H1 (cell line): ENCODE measurements around the gene SIRT6. TPM values are rescaled to one million over a fixed set of nuclear protein-coding genes. Genes with fewer than 3 reads are reported as not detected.

ENCODE experiments used
- CTCF ChIA-PET: fragments of 300-600 bp; sonication (Branson Sonifier 250); formaldehyde crosslinking; loops from one replicate; lab custom pipeline; 2021; ENCODE audit not compliant: partially characterized antibody; lab: Charles Lee
- POLR2A ChIA-PET: fragments of 300-600 bp; sonication (Branson Sonifier 250); formaldehyde crosslinking; loops from one replicate; lab custom pipeline; 2021; ENCODE audit warnings: inconsistent platforms; ENCODE audit not compliant: partially characterized antibody; lab: Charles Lee
- DNase-seq, 2 experiments: peaks; one replicate each; pipeline versions ENCODE4 v3.0.0 to v3.0.0-alpha.2; 2010 to 2022; ENCODE audit warnings: low spot score in 2 of 2, low read depth in 1 of 2, mixed read lengths in 1 of 2
- FAIRE-seq: peaks from 2 replicates; lab custom pipeline; 2011; peaks lifted over from hg19 to GRCh38; lab: Jason Lieb, UNC
- H2AFZ ChIP-seq: 2 replicates; pipeline ENCODE4 v1.8.1; 2012; ENCODE audit warnings: low read length, inconsistent platforms
- H2AK5ac ChIP-seq: 2 replicates; pipeline ENCODE4 v1.6.1; 2013; ENCODE audit warnings: low read depth, low read length
- H2BK120ac ChIP-seq: replicated peaks from 2 replicates; pipeline ENCODE3; 2013; ENCODE audit warnings: low read depth, low read length, inconsistent platforms
- H2BK12ac ChIP-seq: 2 replicates; pipeline ENCODE4 v1.6.1; 2013; ENCODE audit warnings: low read depth, low read length
- H2BK15ac ChIP-seq: 2 replicates; pipeline ENCODE4 v1.6.1; 2013; ENCODE audit warnings: low read length
- H2BK20ac ChIP-seq: 2 replicates; pipeline ENCODE4 v1.6.1; 2013; ENCODE audit warnings: low read length
- H2BK5ac ChIP-seq: 2 replicates; pipeline ENCODE4 v1.6.1; 2013; ENCODE audit warnings: low read depth, low read length
- H3K14ac ChIP-seq: 2 replicates; pipeline ENCODE4 v1.6.1; 2013; ENCODE audit warnings: inconsistent platforms; ENCODE audit not compliant: insufficient read length
- H3K18ac ChIP-seq: 2 replicates; pipeline ENCODE4 v1.6.1; 2013; ENCODE audit warnings: low read length; ENCODE audit errors: extremely low read depth
- H3K23ac ChIP-seq: 2 replicates; pipeline ENCODE4 v1.6.1; 2013; ENCODE audit warnings: inconsistent platforms; ENCODE audit not compliant: insufficient read length
- H3K23me2 ChIP-seq: 2 replicates; pipeline ENCODE4 v1.6.1; 2013; ENCODE audit warnings: low read depth, low read length
- H3K27ac ChIP-seq: 2 replicates; pipeline ENCODE4 v1.6.1; 2011; ENCODE audit warnings: low read depth, low read length, inconsistent platforms
- H3K27me3 ChIP-seq, 4 experiments: replicated peaks in 1 of 4; 1 replicate in 1 of 4; 2 replicates in 3 of 4; pipeline versions ENCODE4 v1.6.1 to v1.8.1; 2011 to 2013; ENCODE audit warnings: low read length in 3 of 4, mild to moderate bottlenecking in 3 of 4, inconsistent platforms in 2 of 4, mixed read lengths in 2 of 4, moderate library complexity in 1 of 4; ENCODE audit not compliant: control insufficient read depth in 3 of 4, insufficient read depth in 3 of 4; ENCODE audit errors: extremely low read depth in 1 of 4
- H3K36me3 ChIP-seq, 4 experiments: 2 replicates each; pipeline versions ENCODE4 v1.6.1 to v1.8.1; 2011 to 2013; ENCODE audit warnings: mild to moderate bottlenecking in 4 of 4, low read length in 3 of 4, moderate library complexity in 2 of 4, control low read depth in 1 of 4, inconsistent platforms in 1 of 4; ENCODE audit not compliant: insufficient read depth in 4 of 4, control insufficient read depth in 2 of 4
- H3K4ac ChIP-seq: replicated peaks from 2 replicates; pipeline ENCODE3; 2013; ENCODE audit warnings: low read length, low read depth, mixed read lengths, inconsistent platforms; ENCODE audit not compliant: insufficient read length
- H3K4me1 ChIP-seq, 4 experiments: replicated peaks in 1 of 4; 1 replicate in 1 of 4; 2 replicates in 3 of 4; pipeline versions ENCODE4 v1.6.1 to v1.8.1; 2011 to 2013; ENCODE audit warnings: low read length in 3 of 4, inconsistent platforms in 2 of 4, mixed read lengths in 1 of 4; ENCODE audit not compliant: insufficient read depth in 4 of 4, control insufficient read depth in 3 of 4
- H3K4me2 ChIP-seq, 2 experiments: 2 replicates each; pipeline versions ENCODE4 v1.6.1 to v1.8.1; 2011 to 2013; ENCODE audit warnings: low read depth in 2 of 2, low read length in 2 of 2, control low read depth in 1 of 2, inconsistent platforms in 1 of 2, mild to moderate bottlenecking in 1 of 2; ENCODE audit not compliant: insufficient read depth in 1 of 2
- H3K4me3 ChIP-seq, 4 experiments: fragments of 200-600, 300-600 bp in 1 of 4; sonication (generic), shearing (Covaris generic), sonication (Bioruptor Twin) in 1 of 4; 2 replicates each; pipeline versions ENCODE4 v1.5.1 to v1.8.1; 2011 to 2016; ENCODE audit warnings: low read length in 4 of 4, low read depth in 3 of 4, control low read depth in 2 of 4, inconsistent platforms in 2 of 4, mild to moderate bottlenecking in 2 of 4, mixed read lengths in 1 of 4, moderate library complexity in 1 of 4; ENCODE audit not compliant: insufficient read depth in 2 of 4; ENCODE audit errors: extremely low read depth in 1 of 4
- H3K56ac ChIP-seq: replicated peaks from 2 replicates; pipeline ENCODE3; 2013; ENCODE audit warnings: low read depth, mild to moderate bottlenecking, mixed read lengths, low read length, inconsistent platforms; ENCODE audit not compliant: insufficient read length
- H3K79me1 ChIP-seq: 2 replicates; pipeline ENCODE4 v1.6.1; 2013; ENCODE audit warnings: low read depth, low read length, control low read depth
- H3K79me2 ChIP-seq, 2 experiments: 2 replicates each; pipeline versions ENCODE4 v1.6.1 to v1.8.1; 2012 to 2013; ENCODE audit warnings: low read length in 2 of 2, mild to moderate bottlenecking in 2 of 2, inconsistent platforms in 1 of 2; ENCODE audit not compliant: insufficient read depth in 2 of 2, control insufficient read depth in 1 of 2
- H3K9ac ChIP-seq, 4 experiments: replicated peaks in 1 of 4; 1 replicate in 1 of 4; 2 replicates in 3 of 4; pipeline versions ENCODE4 v1.6.1 to v1.8.1; 2011 to 2013; ENCODE audit warnings: low read depth in 3 of 4, low read length in 3 of 4, control low read depth in 2 of 4, mild to moderate bottlenecking in 2 of 4, moderate library complexity in 2 of 4, inconsistent platforms in 1 of 4; ENCODE audit errors: extremely low read depth in 1 of 4
- H3K9me3 ChIP-seq, 2 experiments: 2 replicates each; pipeline versions ENCODE4 v1.6.1 to v1.8.1; 2012 to 2013; ENCODE audit warnings: mild to moderate bottlenecking in 2 of 2, moderate library complexity in 2 of 2, control low read depth in 1 of 2, inconsistent platforms in 1 of 2, low read depth in 1 of 2, low read length in 1 of 2, mixed read lengths in 1 of 2; ENCODE audit not compliant: insufficient read depth in 2 of 2
- H4K20me1 ChIP-seq, 2 experiments: replicated peaks in 1 of 2; 2 replicates each; pipeline versions ENCODE3 to v1.8.1; 2011 to 2013; ENCODE audit warnings: inconsistent platforms in 2 of 2, low read length in 2 of 2, mild to moderate bottlenecking in 1 of 2; ENCODE audit not compliant: insufficient read depth in 2 of 2, control insufficient read depth in 1 of 2
- H4K5ac ChIP-seq: 2 replicates; pipeline ENCODE4 v1.6.1; 2013; ENCODE audit warnings: low read length, low read depth, mixed read lengths, inconsistent platforms; ENCODE audit not compliant: insufficient read length
- H4K8ac ChIP-seq: 2 replicates; pipeline ENCODE4 v1.8.0; 2013; ENCODE audit warnings: mild to moderate bottlenecking, moderate library complexity, low read length, inconsistent platforms; ENCODE audit not compliant: insufficient read depth; ENCODE audit errors: extremely low read depth
- H4K91ac ChIP-seq: replicated peaks from 2 replicates; pipeline ENCODE3; 2013; ENCODE audit warnings: low read length, mixed read lengths, inconsistent platforms; ENCODE audit not compliant: insufficient read length
- ASH2L ChIP-seq: fragments of 200-600, 300-600 bp; sonication (generic); IDR thresholded peaks from one replicate; pipeline ENCODE4 v1.7.1; 2017; ENCODE audit warnings: low read length
- CHD2 ChIP-seq: IDR thresholded peaks from 2 replicates; pipeline ENCODE4 v1.6.1; 2012; ENCODE audit warnings: low read length, improper control_type of control experiment
- GABPA ChIP-seq: IDR thresholded peaks from 2 replicates; pipeline ENCODE4 v1.6.1; 2011; ENCODE audit warnings: mild to moderate bottlenecking, low read length, moderate library complexity, borderline replicate concordance; ENCODE audit not compliant: insufficient read depth
- HDAC2 ChIP-seq, 2 experiments: fragments of 300-600 bp in 1 of 2; sonication (generic) in 1 of 2; IDR thresholded peaks; 2 replicates each; pipeline ENCODE4 v1.6.1; 2011 to 2012; ENCODE audit warnings: low read depth in 2 of 2, low read length in 2 of 2, mild to moderate bottlenecking in 2 of 2, moderate library complexity in 2 of 2, borderline replicate concordance in 1 of 2, inconsistent platforms in 1 of 2
- KDM5A ChIP-seq: fragments of 200-600 bp; IDR thresholded peaks from 2 replicates; pipeline ENCODE4 v1.7.1; 2012; ENCODE audit warnings: mild to moderate bottlenecking, low read length, inconsistent platforms, mixed read lengths
- POLR2A ChIP-seq, 2 experiments: IDR thresholded peaks; 1 replicate in 1 of 2; 2 replicates in 1 of 2; pipeline ENCODE4 v1.6.1; 2011; ENCODE audit warnings: low read depth in 2 of 2, low read length in 2 of 2, mild to moderate bottlenecking in 2 of 2; ENCODE audit errors: control extremely low read depth in 1 of 2
- RBBP5 ChIP-seq: IDR thresholded peaks from 2 replicates; pipeline ENCODE4 v1.7.1; 2012; ENCODE audit warnings: low read depth, mild to moderate bottlenecking, inconsistent platforms, low read length, moderate library complexity, borderline replicate concordance
- SP2 ChIP-seq: IDR thresholded peaks from 2 replicates; pipeline ENCODE4 v1.6.1; 2012; ENCODE audit warnings: mild to moderate bottlenecking, low read length, inconsistent platforms
- WGBS, 2 experiments: shearing (Covaris generic) in 1 of 2; methylation state at CpG; one replicate each; pipeline versions ENCODE4 v1.1.6 to v1.1.7; 2013 to 2015; ENCODE audit warnings: low lambda C conversion rate in 2 of 2, mixed read lengths in 2 of 2, inconsistent platforms in 1 of 2, low coverage in 1 of 2, missing lambda C conversion rate in 1 of 2; ENCODE audit not compliant: insufficient replicate concordance in 2 of 2, insufficient coverage in 1 of 2, insufficient read length in 1 of 2; ENCODE audit errors: extremely low coverage in 1 of 2, missing lambda C conversion rate in 1 of 2; 5-methylcytosine and 5-hydroxymethylcytosine counted together
- polyA plus RNA-seq, 7 experiments: library from polyadenylated mRNA; depleted of rRNA in 3 of 7; stranded (reverse) in 5 of 7; unstranded in 2 of 7; fragments of >200 nt in 5 of 7; fragments of 200-250 nt in 2 of 7; gene quantifications; 1 replicate in 5 of 7; 2 replicates in 1 of 7; 4 replicates in 1 of 7; pipeline versions ENCODE4 v1.2.1 to v1.2.3, GENCODE V29; 2011 to 2013; ENCODE audit warnings: missing spikeins in 2 of 7, mixed read lengths in 2 of 7
- total RNA-seq: library from RNA; stranded (reverse); fragmentation: NEBNext Ultra II Directional; extraction: Animal tissue kit (Norgen Biotek cat#: 25700); gene quantifications from 2 replicates; pipeline ENCODE4 v1.2.1, GENCODE V29; 2021
- TF ChIP-seq, protein P1 (sequence below): IDR thresholded peaks from 2 replicates; pipeline ENCODE4 v1.6.1; 2012; ENCODE audit warnings: inconsistent platforms

Gene SIRT6
- total and polyA plus RNA-seq, 2 of the 8 experiments (the other 6 are each of a cell fraction or from before 2014, with no cell fraction given) = 25.2 to 27.0 TPM

DNA sequence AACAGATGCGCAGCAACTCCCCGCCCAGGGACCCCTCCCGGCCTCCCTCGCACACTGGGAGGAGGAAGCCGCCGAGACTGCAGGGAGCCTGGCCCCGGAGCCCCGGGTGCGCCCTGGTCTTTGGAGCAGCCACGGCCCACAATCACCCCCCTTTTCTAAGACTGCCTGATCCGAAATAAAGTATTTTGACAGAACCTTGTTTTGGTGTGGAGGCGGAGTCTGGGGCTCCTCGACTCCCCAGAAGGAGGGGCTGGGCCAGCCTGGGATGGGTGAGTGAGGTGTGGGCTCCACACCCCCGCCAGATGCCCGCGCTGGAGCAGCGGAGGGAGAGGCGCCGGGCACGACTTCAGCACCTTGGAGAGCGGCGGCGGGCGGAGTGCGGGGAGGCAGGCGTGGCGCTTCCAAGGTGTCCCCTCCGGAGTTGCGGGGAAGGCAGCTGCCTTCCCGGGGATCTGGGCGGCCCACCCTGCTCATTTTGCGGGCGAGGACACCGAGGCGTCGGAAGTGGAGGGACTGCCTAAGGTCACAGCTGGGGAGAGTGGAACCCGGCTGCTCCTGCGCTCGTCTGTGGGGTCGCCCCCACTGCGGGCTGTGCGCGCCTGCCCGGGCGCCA is 9.4 kb downstream of the SIRT6 start:
- DNase-seq = peak in 1 of 2 experiments; percentile 98
- ChIA-PET POLR2A (interaction anchor here (0.6 kb wide), 1 partner anchor 18 kb away, joined by 5 read pairs; no protein-coding TSS in a partner anchor), CTCF (interaction anchor here (0.9 to 1.7 kb wide), 4 partner anchors 14 to 35 kb away, joined by 3 to 5 read pairs (median 4); no protein-coding TSS in a partner anchor)
- Histone ChIP-seq H3K4ac (no peak overlapping the region), H3K4me2 (peak overlapping the region; percentile 62 to 67), H3K23me2 (peaks cover 1% of the 10 kb centered on the region; the same call in 1 of the 2 replicates), H2BK5ac (no peak overlapping the region), H4K20me1 (peaks cover 0 to 6% of the 10 kb centered on the region in 2 experiments), H3K79me1 (no peaks in the 10 kb centered on the region), H4K91ac (no peak overlapping the region), H2BK20ac (no peak overlapping the region), H3K4me1 (peaks cover 0 to 2% (median 0%) of the 10 kb centered on the region in 4 experiments; a peak in 1 of 7 replicates), H2AK5ac (no peak overlapping the region), H2BK120ac (no peak overlapping the region), H3K4me3 (peak overlapping the region in 3 of 4 experiments; percentile 13 to 32 (median 23); a peak in 5 of 8 replicates), H3K14ac (no peak overlapping the region), H3K27ac (no peak overlapping the region), H4K8ac (no peak overlapping the region), H3K18ac (no peak overlapping the region), H3K36me3 (no peaks in the 10 kb centered on the region), H2BK15ac (no peak overlapping the region), H3K9me3 (no peaks in the 10 kb centered on the region), H3K79me2 (no peaks in the 10 kb centered on the region), H2BK12ac (no peak overlapping the region), H2AFZ (no peak overlapping the region), H3K56ac (no peak overlapping the region), H3K27me3 (peaks cover 0 to 19% (median 6%) of the 10 kb centered on the region in 4 experiments; a peak in 6 of 7 replicates), H3K23ac (no peak overlapping the region), H3K9ac (no peak overlapping the region), H4K5ac (no peak overlapping the region)
- WGBS, 2 experiments = 18% methylated on average over 40 of the region's 45 CpGs; no CpG with 5 or more reads in 1 of the 2 experiments
- no peak for FAIRE-seq
- TF ChIP-seq SP2 (no peak), CHD2 (no peak), ASH2L (peak; percentile 54), GABPA (peak; percentile 43; the same call in 1 of the 2 replicates), POLR2A (IDR thresholded peaks at IDR 0.05; ENCODE audit: control extremely low read depth in 1 of 2, low read depth in 2 of 2, low read length in 2 of 2) (no peak), KDM5A (no peak), HDAC2 (IDR thresholded peaks at IDR 0.05; ENCODE audit: borderline replicate concordance in 1 of 2, low read depth in 2 of 2, low read length in 2 of 2) (0 out of 4 replicates have a peak, but pooled peaks of 1 of the 2 experiments have one; percentile 47), RBBP5 (no peak)
- TF ChIP-seq, protein P1, sequence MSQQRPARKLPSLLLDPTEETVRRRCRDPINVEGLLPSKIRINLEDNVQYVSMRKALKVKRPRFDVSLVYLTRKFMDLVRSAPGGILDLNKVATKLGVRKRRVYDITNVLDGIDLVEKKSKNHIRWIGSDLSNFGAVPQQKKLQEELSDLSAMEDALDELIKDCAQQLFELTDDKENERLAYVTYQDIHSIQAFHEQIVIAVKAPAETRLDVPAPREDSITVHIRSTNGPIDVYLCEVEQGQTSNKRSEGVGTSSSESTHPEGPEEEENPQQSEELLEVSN = no peak
